Bronchial epithelial cell (primary cell): Measurements from ENCODE around the gene SGTB. TPM values are rescaled to one million over a fixed set of nuclear protein-coding genes. Genes with fewer than 3 reads are reported as not detected.

Experiments used
- DNase-seq: peaks from one replicate; pipeline ENCODE4 v3.0.0-alpha.2; 2010; ENCODE audit warnings: low read depth
- FAIRE-seq: peaks from 2 replicates; lab custom pipeline; 2011; peaks lifted over from hg19 to GRCh38; lab: Jason Lieb, UNC
- H3K27me3 ChIP-seq: 2 replicates; pipeline ENCODE4 v1.5.1; 2011; ENCODE audit warnings: low read length; ENCODE audit not compliant: control insufficient read depth, insufficient read depth
- H3K36me3 ChIP-seq: 2 replicates; pipeline ENCODE4 v1.5.1; 2011; ENCODE audit warnings: low read length; ENCODE audit not compliant: control insufficient read depth, insufficient read depth
- H3K4me3 ChIP-seq: 2 replicates; pipeline ENCODE4 v1.5.1; 2011; ENCODE audit warnings: mild to moderate bottlenecking, low read depth, low read length, control low read depth
- CTCF ChIP-seq: IDR thresholded peaks from 2 replicates; pipeline ENCODE4 v1.5.1; 2011; ENCODE audit warnings: mild to moderate bottlenecking, moderate library complexity, low read length, control low read depth, inconsistent platforms; ENCODE audit not compliant: insufficient read depth, severe bottlenecking
- total RNA-seq: library from RNA; depleted of rRNA; stranded (reverse); fragments of >200 nt; gene quantifications from 2 replicates; pipeline ENCODE4 v1.2.1, GENCODE V29; 2014

The SGTB gene
- total RNA-seq, 1 donor from 2014 or later, result 12.9 TPM

- Histone ChIP-seq H3K36me3 (no peaks in the 10 kb centered on the region), H3K4me3 (no peak overlapping the region), H3K27me3 (no peaks in the 10 kb centered on the region)
- DNase-seq (no peak), FAIRE-seq (no peak)
- no peak for TF ChIP-seq CTCF
These were observed 9.0 kb upstream of the SGTB start for GRCh38 chr5:65730910-65731309.

- Histone ChIP-seq H3K4me3 (no peak overlapping the region), H3K36me3 (no peaks in the 10 kb centered on the region), H3K27me3 (no peaks in the 10 kb centered on the region)
- FAIRE-seq (no peak), DNase-seq (peak; percentile 47)
- no peak for TF ChIP-seq CTCF
These were observed 6.3 kb upstream of the SGTB start for GRCh38 chr5:65728218-65728617.

GRCh38 chr5:65727491-65728156, 5.7 kb upstream of the SGTB start:
- peak; percentile 21 for DNase-seq
- H3K36me3 ChIP-seq, result no peaks in the 10 kb centered on the region
- no peak overlapping the region for H3K4me3 ChIP-seq
- no peak for TF ChIP-seq CTCF
- H3K27me3 ChIP-seq, result no peaks in the 10 kb centered on the region
- FAIRE-seq, result no peak

GRCh38 chr5:65722575-65723403, 880 bp upstream of the SGTB start:
- DNase-seq, result peak; percentile 53
- no peak for TF ChIP-seq CTCF
- no peaks in the 10 kb centered on the region for H3K27me3 ChIP-seq
- no peaks in the 10 kb centered on the region for H3K36me3 ChIP-seq
- peak overlapping the region; percentile 97 for H3K4me3 ChIP-seq
- no peak for FAIRE-seq

DNA sequence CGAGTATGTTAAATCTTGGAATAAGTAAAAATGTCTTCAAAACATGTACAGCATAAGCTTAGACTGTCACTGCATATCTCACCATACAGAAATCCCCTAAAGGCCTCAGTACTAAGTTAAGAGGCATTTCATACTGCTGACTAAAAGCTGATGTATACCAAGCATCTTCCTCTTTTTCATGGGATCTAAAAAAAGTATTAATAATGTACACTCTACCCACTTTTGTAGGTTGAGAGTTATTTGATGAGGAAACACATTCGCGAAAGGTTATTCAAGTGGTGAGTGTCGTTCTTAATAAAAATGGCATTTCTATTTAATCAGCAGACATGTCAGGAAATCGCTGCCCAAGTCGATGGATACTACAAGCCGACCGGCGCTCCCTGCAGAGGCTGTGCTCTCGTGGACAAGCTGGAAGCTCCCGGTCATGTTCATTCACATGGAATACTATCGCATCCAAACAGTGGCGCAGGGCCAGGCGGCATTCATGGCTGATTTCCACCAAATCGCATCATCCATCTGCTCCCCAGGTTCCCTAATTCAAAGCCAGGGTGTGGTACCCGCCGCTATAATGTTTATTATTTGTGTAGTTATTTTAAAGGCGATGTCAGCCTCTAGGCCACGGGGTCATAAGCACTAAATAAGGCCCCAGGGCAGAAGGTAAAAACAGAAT, 724 bp downstream of the SGTB start:
- DNase-seq (peak; percentile 57), FAIRE-seq (no peak)
- Histone ChIP-seq H3K36me3 (no peaks in the 10 kb centered on the region), H3K27me3 (no peaks in the 10 kb centered on the region), H3K4me3 (peak overlapping the region; percentile 97)
- TF ChIP-seq CTCF, result no peak
